Measurements from ENCODE around the gene SFXN1.
"Not testable (repeated sequence)": the region's sequence is repeated elsewhere in the genome, so short reads cannot be mapped to it uniquely, and the experiment has no call there.

SFXN1 gene

DNA sequence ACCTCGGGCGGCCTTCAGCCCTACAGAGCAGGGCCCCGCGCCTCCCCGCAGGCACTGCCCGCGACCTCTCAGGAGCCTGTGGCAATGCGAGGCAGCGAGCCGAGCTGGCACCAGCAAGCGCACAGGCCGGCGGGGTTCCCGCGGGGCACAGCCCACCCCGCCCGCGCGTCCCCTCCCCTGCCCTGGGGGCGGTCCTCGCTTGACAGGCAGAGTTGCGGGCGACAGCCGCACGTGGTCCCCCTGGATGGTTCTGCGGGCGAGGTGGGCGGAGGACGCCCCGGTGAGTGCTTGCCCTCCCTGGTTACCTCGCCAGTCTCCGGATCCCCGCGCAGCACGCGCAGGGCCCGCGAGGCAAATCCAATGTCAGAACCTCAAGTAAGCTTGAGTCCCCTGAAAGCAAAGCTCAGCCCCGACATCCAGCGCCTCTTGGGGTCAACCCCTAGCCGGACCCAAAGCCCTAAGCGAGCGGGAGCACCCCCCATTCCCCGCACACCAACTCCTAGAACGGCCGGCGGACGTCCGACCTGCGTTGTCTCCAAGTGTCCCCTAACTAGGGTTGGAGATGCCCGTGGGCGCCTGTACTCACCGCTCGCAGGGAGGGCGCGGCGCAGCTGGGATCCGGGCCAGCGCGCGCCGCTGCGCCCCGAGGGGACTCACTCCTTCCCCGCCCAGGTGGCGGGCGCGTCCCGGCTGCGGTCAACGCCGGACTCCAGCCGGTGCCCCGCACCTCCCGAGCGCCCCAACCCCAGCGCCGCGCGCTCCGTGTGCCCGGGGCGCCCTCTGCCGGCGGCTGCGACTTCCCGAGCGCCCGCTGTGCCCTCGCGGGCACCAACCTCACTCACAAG is 34.1 kb upstream of the SFXN1 start, which contains the start of gene DRD1:
TSS of gene DRD1 (minus strand) at position 123 of the 845 bp plus-strand sequence. CDS start 1,083 bp downstream, outside the sequence.
- in situ Hi-C loops (cut with MboI; ENCODE audit: low pct_unique_long_range_greater_than_20kb, low sequenced_read_pairs, unreplicated experiment) = loop anchor here (10.0 kb wide), 1 partner anchor 489 kb away; no protein-coding TSS in a partner anchor
- TF ChIP-seq, protein P1, sequence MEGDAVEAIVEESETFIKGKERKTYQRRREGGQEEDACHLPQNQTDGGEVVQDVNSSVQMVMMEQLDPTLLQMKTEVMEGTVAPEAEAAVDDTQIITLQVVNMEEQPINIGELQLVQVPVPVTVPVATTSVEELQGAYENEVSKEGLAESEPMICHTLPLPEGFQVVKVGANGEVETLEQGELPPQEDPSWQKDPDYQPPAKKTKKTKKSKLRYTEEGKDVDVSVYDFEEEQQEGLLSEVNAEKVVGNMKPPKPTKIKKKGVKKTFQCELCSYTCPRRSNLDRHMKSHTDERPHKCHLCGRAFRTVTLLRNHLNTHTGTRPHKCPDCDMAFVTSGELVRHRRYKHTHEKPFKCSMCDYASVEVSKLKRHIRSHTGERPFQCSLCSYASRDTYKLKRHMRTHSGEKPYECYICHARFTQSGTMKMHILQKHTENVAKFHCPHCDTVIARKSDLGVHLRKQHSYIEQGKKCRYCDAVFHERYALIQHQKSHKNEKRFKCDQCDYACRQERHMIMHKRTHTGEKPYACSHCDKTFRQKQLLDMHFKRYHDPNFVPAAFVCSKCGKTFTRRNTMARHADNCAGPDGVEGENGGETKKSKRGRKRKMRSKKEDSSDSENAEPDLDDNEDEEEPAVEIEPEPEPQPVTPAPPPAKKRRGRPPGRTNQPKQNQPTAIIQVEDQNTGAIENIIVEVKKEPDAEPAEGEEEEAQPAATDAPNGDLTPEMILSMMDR (IDR thresholded peaks at IDR 0.05; ENCODE audit: extremely low read depth, insufficient read depth, missing control alignments) = peak; percentile 82
- DNase-seq (ENCODE audit: low spot score) = peak; percentile 83

GRCh38 chr5:175444905-175445456 is 33.4 kb upstream of the SFXN1 start:
- peak; percentile 29 for DNase-seq (ENCODE audit: low spot score)
- TF ChIP-seq, protein P1 (IDR thresholded peaks at IDR 0.05; ENCODE audit: extremely low read depth, insufficient read depth, missing control alignments) = no peak
- in situ Hi-C loops (cut with MboI; ENCODE audit: low pct_unique_long_range_greater_than_20kb, low sequenced_read_pairs, unreplicated experiment) = loop anchor here (10.0 kb wide), 1 partner anchor 490 kb away; no protein-coding TSS in a partner anchor

- not testable (repeated sequence) for DNase-seq (ENCODE audit: low spot score)
- in situ Hi-C loops (cut with MboI; ENCODE audit: low pct_unique_long_range_greater_than_20kb, low sequenced_read_pairs, unreplicated experiment) = loop anchor here (10.0 kb wide), 1 partner anchor 492 kb away; no protein-coding TSS in a partner anchor
These were observed 32.0 kb upstream of the SFXN1 start for GRCh38 chr5:175446378-175446777.

DNA sequence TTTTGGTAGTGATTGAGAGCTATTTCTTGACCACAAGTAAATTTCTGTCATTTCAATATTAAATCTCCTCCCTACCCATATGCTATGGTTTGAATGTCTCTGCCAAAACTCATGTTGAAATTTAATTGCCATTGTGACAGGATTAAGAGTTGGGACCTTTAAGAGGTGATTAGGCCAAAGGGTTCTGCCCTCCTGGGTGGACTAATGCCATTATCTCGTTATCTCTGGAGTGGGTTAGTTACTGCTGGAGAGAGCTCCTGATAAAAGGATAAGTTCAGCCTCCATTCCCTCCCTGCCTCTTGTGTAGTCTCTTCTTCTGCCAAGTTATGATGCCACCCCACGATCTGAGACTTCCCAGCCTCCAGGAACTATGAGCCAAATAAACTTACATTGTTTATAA is 30.8 kb upstream of the SFXN1 start:
- in situ Hi-C loops (cut with MboI; ENCODE audit: low pct_unique_long_range_greater_than_20kb, low sequenced_read_pairs, unreplicated experiment) = loop anchor here (10.0 kb wide), 1 partner anchor 493 kb away; no protein-coding TSS in a partner anchor
- no peak for DNase-seq (ENCODE audit: low spot score)
- TF ChIP-seq, protein P1 (IDR thresholded peaks at IDR 0.05; ENCODE audit: extremely low read depth, insufficient read depth, missing control alignments) = no peak

- TF ChIP-seq, protein P1 (IDR thresholded peaks at IDR 0.05; ENCODE audit: extremely low read depth, insufficient read depth, missing control alignments) = no peak
- no peak for DNase-seq (ENCODE audit: low spot score)
- in situ Hi-C loops (cut with MboI; ENCODE audit: low pct_unique_long_range_greater_than_20kb, low sequenced_read_pairs, unreplicated experiment) = loop anchor here (10.0 kb wide), 1 partner anchor 493 kb away; no protein-coding TSS in a partner anchor
These were observed 30.1 kb upstream of the SFXN1 start for GRCh38 chr5:175448276-175448675.

DNA sequence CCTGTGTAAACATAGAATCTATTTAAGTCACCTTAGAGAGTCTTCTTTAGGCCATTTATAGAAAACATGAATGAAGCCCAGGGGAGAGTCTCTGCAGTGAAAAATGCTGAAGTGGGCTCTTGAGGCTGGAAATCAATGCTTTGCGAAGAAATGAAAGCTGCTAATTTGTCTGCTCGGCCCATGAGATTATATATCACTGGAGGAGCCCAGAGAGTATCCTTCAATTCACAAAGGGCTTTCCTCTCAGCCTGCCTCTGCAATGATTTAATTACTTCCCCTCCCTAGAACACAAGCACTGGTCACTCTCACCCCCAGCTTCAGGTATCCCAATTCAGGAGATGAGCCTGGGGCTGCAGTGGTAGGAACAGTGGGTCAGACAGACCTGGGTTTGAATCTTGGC is 26.2 kb upstream of the SFXN1 start:
- no peak for DNase-seq (ENCODE audit: low spot score)
- TF ChIP-seq, protein P1 (IDR thresholded peaks at IDR 0.05; ENCODE audit: extremely low read depth, insufficient read depth, missing control alignments) = no peak
- in situ Hi-C loops (cut with MboI; ENCODE audit: low pct_unique_long_range_greater_than_20kb, low sequenced_read_pairs, unreplicated experiment) = no loop called here

- DNase-seq (ENCODE audit: low spot score); in situ Hi-C loops (cut with MboI; ENCODE audit: low pct_unique_long_range_greater_than_20kb, low sequenced_read_pairs, unreplicated experiment): not testable (repeated sequence)
These were observed 24.0 kb upstream of the SFXN1 start for GRCh38 chr5:175454338-175454737.
